B cell (primary cell): ENCODE measurements around the gene SHFL. TPM values are rescaled to one million over a fixed set of nuclear protein-coding genes. Genes with fewer than 3 reads are reported as not detected.

Source experiments
- ATAC-seq: fragments of 200-7000 bp; cut with Tn5 transposase; one replicate; pipeline ENCODE4 v1.10.0; 2021; ENCODE audit warnings: low read depth, mild to moderate bottlenecking, moderate number of reproducible peaks, moderate library complexity
- CTCF ChIA-PET: fragments of 350-600 bp; sonication (Branson Sonifier 250); formaldehyde crosslinking; loops from one replicate; lab custom pipeline; 2021; ENCODE audit warnings: antibody characterized with exemption, inconsistent platforms; lab: Charles Lee
- POLR2A ChIA-PET: fragments of 350-600 bp; sonication (Branson Sonifier 250); formaldehyde crosslinking; loops from one replicate; lab custom pipeline; 2021; ENCODE audit warnings: antibody characterized with exemption; lab: Charles Lee
- DNase-seq: peaks from one replicate; pipeline ENCODE4 v3.0.0; 2013
- H2AFZ ChIP-seq: 2 replicates; pipeline ENCODE4 v1.6.1; 2012; ENCODE audit warnings: mild to moderate bottlenecking, low read depth, low read length; ENCODE audit not compliant: insufficient read depth, poor library complexity, severe bottlenecking
- H3K27ac ChIP-seq, 2 donors: 1 replicate in 1 of 2; 2 replicates in 1 of 2; pipeline ENCODE4 v1.5.1; 2012 to 2013; ENCODE audit warnings: low read length in 2 of 2, mild to moderate bottlenecking in 2 of 2, moderate library complexity in 1 of 2
- H3K27me3 ChIP-seq, 4 experiments: fragments of 200-600 bp in 1 of 4; sonication (generic) in 1 of 4; replicated peaks in 1 of 4; 1 replicate in 2 of 4; 2 replicates in 2 of 4; pipeline versions ENCODE4 v1.6.1 to v1.7.0; 2013 to 2016; ENCODE audit warnings: low read length in 3 of 4, mild to moderate bottlenecking in 2 of 4, mixed read lengths in 1 of 4, moderate library complexity in 1 of 4; ENCODE audit not compliant: insufficient read depth in 4 of 4, control insufficient read depth in 3 of 4; ENCODE audit errors: control extremely low read depth in 1 of 4
- H3K36me3 ChIP-seq, 2 experiments: replicated peaks in 1 of 2; 1 replicate in 1 of 2; 2 replicates in 1 of 2; pipeline versions ENCODE4 v1.6.1 to v1.7.1; 2013; ENCODE audit warnings: low read length in 1 of 2; ENCODE audit not compliant: insufficient read depth in 2 of 2, control insufficient read depth in 1 of 2; ENCODE audit errors: control extremely low read depth in 1 of 2, extremely low read depth in 1 of 2
- H3K4me1 ChIP-seq, 2 donors: fragments of 200-600 bp in 1 of 2; sonication (generic) in 1 of 2; 1 replicate in 1 of 2; 2 replicates in 1 of 2; pipeline versions ENCODE4 v1.5.1 to v1.6.1; 2013 to 2017; ENCODE audit warnings: low read length in 2 of 2; ENCODE audit not compliant: control insufficient read depth in 2 of 2, insufficient read depth in 2 of 2
- H3K4me2 ChIP-seq: replicated peaks from 2 replicates; pipeline ENCODE3; 2012; ENCODE audit warnings: mild to moderate bottlenecking, low read depth, low read length; ENCODE audit not compliant: poor library complexity, severe bottlenecking
- H3K4me3 ChIP-seq, 5 experiments: fragments of 200-600 bp in 1 of 5; sonication (generic) in 1 of 5; 1 replicate in 3 of 5; 2 replicates in 2 of 5; pipeline versions ENCODE4 v1.5.1 to v1.7.0; 2011 to 2016; ENCODE audit warnings: low read length in 4 of 5, mild to moderate bottlenecking in 4 of 5, low read depth in 2 of 5, control low read depth in 1 of 5, moderate library complexity in 1 of 5; ENCODE audit not compliant: insufficient read depth in 1 of 5; ENCODE audit errors: control extremely low read depth in 1 of 5, extremely low read depth in 1 of 5
- H3K79me2 ChIP-seq: fragments of 200-600 bp; sonication (generic); one replicate; pipeline ENCODE4 v1.6.0; 2016; ENCODE audit warnings: low read length; ENCODE audit not compliant: control insufficient read depth, insufficient read depth
- H3K9ac ChIP-seq: fragments of 200-600 bp; sonication (generic); 2 replicates; pipeline ENCODE4 v1.6.1; 2017; ENCODE audit warnings: mild to moderate bottlenecking, low read length, moderate library complexity
- H3K9me3 ChIP-seq, 3 donors: one replicate each; pipeline versions ENCODE4 v1.6.1 to v1.7.1; 2013; ENCODE audit warnings: low read length in 2 of 3; ENCODE audit not compliant: control insufficient read depth in 2 of 3, insufficient read depth in 1 of 3; ENCODE audit errors: control extremely low read depth in 1 of 3
- H4K20me1 ChIP-seq: 2 replicates; pipeline ENCODE4 v1.6.0; 2012; ENCODE audit warnings: mild to moderate bottlenecking, low read length; ENCODE audit not compliant: insufficient read depth, control insufficient read depth, poor library complexity, severe bottlenecking
- H3K27ac Mint-ChIP-seq: one replicate; pipeline ENCODE4 v1.8.0; 2021; ENCODE audit warnings: mixed read lengths
- H3K27me3 Mint-ChIP-seq: one replicate; pipeline ENCODE4 v1.8.0; 2021; ENCODE audit warnings: mixed read lengths
- H3K4me1 Mint-ChIP-seq: one replicate; pipeline ENCODE4 v1.8.0; 2021; ENCODE audit warnings: mixed read lengths
- H3K4me3 Mint-ChIP-seq: one replicate; pipeline ENCODE4 v1.8.0; 2021; ENCODE audit warnings: mixed read lengths
- H3K9me3 Mint-ChIP-seq: one replicate; pipeline ENCODE4 v1.8.0; 2022; ENCODE audit warnings: mixed read lengths; ENCODE audit not compliant: insufficient read depth
- CTCF ChIP-seq: fragments of 200-600 bp; IDR thresholded peaks from one replicate; pipeline ENCODE4 v1.8.0; 2022; ENCODE audit warnings: antibody characterized with exemption, mild to moderate bottlenecking
- EZH2 ChIP-seq: IDR thresholded peaks from 2 replicates; pipeline ENCODE4 v1.6.1; 2012; ENCODE audit warnings: borderline replicate concordance, low read depth, mild to moderate bottlenecking, moderate library complexity, low read length; ENCODE audit not compliant: insufficient read depth, poor library complexity, severe bottlenecking
- WGBS: methylation state at CpG from one replicate; pipeline ENCODE4 v1.1.5; 2013; ENCODE audit warnings: missing lambda C conversion rate; ENCODE audit not compliant: insufficient coverage; 5-methylcytosine and 5-hydroxymethylcytosine counted together
- intact Hi-C: fragments of 100-400 bp; cut with micrococcal nuclease; formaldehyde crosslinking; loops from one replicate; pipeline ENCODE4 v1.10.0; 2022
- polyA plus RNA-seq: library from polyadenylated mRNA; depleted of rRNA; stranded (reverse); fragments of >200 nt; gene quantifications from 2 replicates; pipeline ENCODE4 v1.2.3, GENCODE V29; 2012
- total RNA-seq, 2 donors: library from RNA; stranded (reverse); fragments of 120-200 nt in 1 of 2; gene quantifications; 1 replicate in 1 of 2; 2 replicates in 1 of 2; pipeline versions ENCODE4 v1.2.3 to v1.2.4, GENCODE V29; 2013 to 2022

The SHFL gene
- total and polyA plus RNA-seq, 2 donors (not counting 1 experiment from before 2014, with no cell fraction given) = 109 to 205 TPM

GRCh38 chr19:10105509-10106099 is 19.5 kb downstream of the SHFL start:
- ATAC-seq (no peak), DNase-seq (no peak)
- Mint-ChIP-seq H3K9me3 (no peaks in the 10 kb centered on the region), H3K4me3 (peak overlapping the region; percentile 92), H3K27me3 (no peaks in the 10 kb centered on the region), H3K4me1 (peaks cover 56% of the 10 kb centered on the region), H3K27ac (peak overlapping the region; percentile 99)
- Histone ChIP-seq H3K4me3 (peak overlapping the region in 4 of 5 experiments; percentile 35 to 71 (median 62)), H3K4me1 (peaks cover 51 to 73% of the 10 kb centered on the region in 2 donors), H3K4me2 (peak overlapping the region; percentile 83), H3K27me3 (no peaks in the 10 kb centered on the region), H3K9ac (peak overlapping the region; percentile 50), H3K27ac (peak overlapping the region; percentile 97 to 99), H3K79me2 (peaks cover 37% of the 10 kb centered on the region), H3K9me3 (no peaks in the 10 kb centered on the region), H3K36me3 (peaks cover 0 to 35% of the 10 kb centered on the region in 2 experiments), H2AFZ (no peak overlapping the region), H4K20me1 (peaks cover 30% of the 10 kb centered on the region)
- POLR2A ChIA-PET = interaction anchor here (0.6 to 3.1 kb wide), 5 partner anchors 9 to 153 kb away, joined by 3 to 26 read pairs (median 5); no protein-coding TSS in a partner anchor
- intact Hi-C loops = loop anchor here (1.0 to 10.0 kb wide), 4 partner anchors 9 to 299 kb away; partner anchors contain the start of genes CDC37 and SHFL
- TF ChIP-seq EZH2 (no peak), CTCF (no peak)
- CTCF ChIA-PET = interaction anchor here (1.0 to 14.9 kb wide), 6 partner anchors 9 to 1020 kb away, joined by 3 to 263 read pairs (median 6); partner anchors contain the start of genes EIF3G and P2RY11
- WGBS = 16% methylated on average over 15 of the region's 16 CpGs
